ENCODE data around the gene GLYATL3.

GRCh38 chr6:49509342-49509741 is 9.6 kb downstream of the GLYATL3 start:
- no peak for TF ChIP-seq SUZ12 (IDR thresholded peaks at IDR 0.05; ENCODE audit: extremely low read depth, insufficient read depth, insufficient read length)
- no peak for TF ChIP-seq ZNF274 (IDR thresholded peaks at IDR 0.05; ENCODE audit: low read depth, low read length)
- no peak for TF ChIP-seq YY1 (IDR thresholded peaks at IDR 0.05; ENCODE audit: insufficient read depth, insufficient read length)
